ENCODE data around the gene SLC25A13. TPM values are rescaled to one million over a fixed set of nuclear protein-coding genes. Genes with fewer than 3 reads are reported as not detected.

The SLC25A13 gene
- total RNA-seq, 1 donor from 2014 or later = 30.3 TPM

- DNase-seq (ENCODE audit: low spot score) = no peak
Observed at GRCh38 chr7:96243241-96243640, 78.7 kb downstream of the SLC25A13 start.

- DNase-seq (ENCODE audit: low spot score) = no peak
Observed at GRCh38 chr7:96241855-96242254, 80.0 kb downstream of the SLC25A13 start.

GRCh38 chr7:96238976-96239766 lies 82.7 kb downstream of the SLC25A13 start:
- DNase-seq (ENCODE audit: low spot score) = no peak

GRCh38 chr7:96238474-96238873 lies 83.4 kb downstream of the SLC25A13 start:
- peak; percentile 25 for DNase-seq (ENCODE audit: low spot score)

- DNase-seq (ENCODE audit: low spot score) = no peak
Observed at GRCh38 chr7:96237040-96237439, 84.9 kb downstream of the SLC25A13 start.

GRCh38 chr7:96236198-96237039 lies 85.5 kb downstream of the SLC25A13 start:
- peak; percentile 46 for DNase-seq (ENCODE audit: low spot score)

- no peak for DNase-seq (ENCODE audit: low spot score)
Observed at GRCh38 chr7:96235281-96235680, 86.6 kb downstream of the SLC25A13 start.

- DNase-seq (ENCODE audit: low spot score) = no peak
Observed at GRCh38 chr7:96233528-96234154, 88.3 kb downstream of the SLC25A13 start.

GRCh38 chr7:96233084-96233483 lies 88.8 kb downstream of the SLC25A13 start:
- DNase-seq (ENCODE audit: low spot score) = no peak

- DNase-seq (ENCODE audit: low spot score) = no peak
Observed at GRCh38 chr7:96228760-96229159, 93.1 kb downstream of the SLC25A13 start.

- DNase-seq (ENCODE audit: low spot score) = no peak
Observed at GRCh38 chr7:96225251-96225650, 96.6 kb downstream of the SLC25A13 start.

- DNase-seq (ENCODE audit: low spot score) = no peak
Observed at GRCh38 chr7:96224685-96225084, 97.2 kb downstream of the SLC25A13 start.

- DNase-seq (ENCODE audit: low spot score) = no peak
Observed at GRCh38 chr7:96224073-96224472, 97.8 kb downstream of the SLC25A13 start.

GRCh38 chr7:96221888-96222287 lies 100.0 kb downstream of the SLC25A13 start:
- DNase-seq (ENCODE audit: low spot score) = no peak

- peak; percentile 4 for DNase-seq (ENCODE audit: low spot score)
Observed at GRCh38 chr7:96219378-96220130, 102.3 kb downstream of the SLC25A13 start.

GRCh38 chr7:96218664-96219243 lies 103.1 kb downstream of the SLC25A13 start:
- peak; percentile 52 for DNase-seq (ENCODE audit: low spot score)

GRCh38 chr7:96217147-96217546 lies 104.8 kb downstream of the SLC25A13 start:
- DNase-seq (ENCODE audit: low spot score) = no peak

- no peak for DNase-seq (ENCODE audit: low spot score)
Observed at GRCh38 chr7:96216373-96216772, 105.5 kb downstream of the SLC25A13 start.

GRCh38 chr7:96212474-96212873 lies 109.4 kb downstream of the SLC25A13 start:
- no peak for DNase-seq (ENCODE audit: low spot score)

GRCh38 chr7:96211954-96212353 lies 109.9 kb downstream of the SLC25A13 start:
- no peak for DNase-seq (ENCODE audit: low spot score)

GRCh38 chr7:96205665-96206064 lies 116.2 kb downstream of the SLC25A13 start:
- no peak for DNase-seq (ENCODE audit: low spot score)
